ENCODE measurements around the gene NCOR1. TPM values are rescaled to one million over a fixed set of nuclear protein-coding genes. Genes with fewer than 3 reads are reported as not detected.

Gene NCOR1
- 100 to 1,000 TPM in 2 of 8 experiments, 10 to 100 TPM in 6; 35.3 to 132 (median 64.3) TPM for total RNA-seq

DNA sequence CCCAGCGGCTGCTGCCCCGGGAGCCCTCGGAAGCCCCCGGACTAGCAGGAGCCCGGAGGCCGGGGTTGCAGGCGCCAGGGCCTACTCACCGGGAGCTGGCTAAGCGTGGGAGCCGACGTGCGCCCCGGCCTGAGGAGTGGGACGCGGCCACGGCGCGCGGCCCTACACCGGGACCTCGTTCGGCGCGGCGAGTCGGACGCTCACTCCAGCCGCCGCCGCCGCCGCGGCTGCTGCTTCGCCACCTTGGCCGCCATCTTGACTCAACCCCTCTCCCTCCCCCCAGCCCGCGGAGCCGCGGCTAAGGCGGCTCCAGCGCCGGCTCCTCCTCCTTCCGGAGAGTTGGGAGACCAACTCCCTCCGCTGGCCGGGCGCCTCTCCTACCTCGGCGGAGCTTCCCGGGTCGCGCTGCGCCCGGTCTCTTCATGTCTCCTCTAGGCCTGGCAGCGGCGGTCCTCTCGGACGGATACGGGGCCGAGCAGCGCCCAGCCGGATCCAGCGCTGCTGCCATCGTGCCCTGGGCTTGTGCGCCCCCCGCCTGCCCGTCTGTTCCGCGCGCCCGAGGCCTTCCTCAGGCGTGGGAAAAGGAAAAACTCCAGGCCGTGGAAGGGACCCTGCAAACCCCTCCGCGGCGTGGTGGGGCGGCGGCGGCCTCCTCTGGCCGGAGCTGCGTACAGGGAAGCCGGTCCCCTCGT lies at the start of gene NCOR1:
Gene NCOR1 (minus strand): TSS at position 262 of the 692 bp plus-strand sequence. CDS start 20,965 bp downstream, outside the sequence.
- H3K27ac ChIP-seq: peak within 1 kb of the TSS; percentile 92 to 95
- ATAC-seq (replicated peaks in 6 of 8): peak; percentile 83 to 91 (median 89)
- peak within 1 kb of the TSS; percentile 63 to 99 (median 85) for H3K4me3 ChIP-seq
- WGBS, 10 experiments: 0 to 20% (median 1%) methylated on average over 3 to 15 of the region's 82 CpGs; no CpG with 5 or more reads in 6 of the 10 experiments
- in situ Hi-C loops (cut with MboI; ENCODE audit: low pct_unique_long_range_greater_than_20kb in 2 of 9, low sequenced_read_pairs in 9 of 9, unreplicated experiment in 9 of 9): no loop called here
- peaks cover 6 to 14% of the 10 kb centered on the region in 2 donors for H3K4me1 ChIP-seq (replicated peaks in 1 of 2)

GRCh38 chr17:16262201-16262600 lies 46.9 kb upstream of the NCOR1 start:
- no peak for ATAC-seq (replicated peaks in 6 of 8)
- 83 to 100% (median 96%) methylated on average over 1 to 4 of the region's 4 CpGs; no CpG with 5 or more reads in 2 of the 10 experiments for WGBS, 10 experiments
- no peak overlapping the region for H3K27ac ChIP-seq
- no peaks in the 10 kb centered on the region for H3K4me1 ChIP-seq (replicated peaks in 1 of 2)
- no peak overlapping the region for H3K4me3 ChIP-seq
- in situ Hi-C loops (cut with MboI; ENCODE audit: low pct_unique_long_range_greater_than_20kb in 2 of 9, low sequenced_read_pairs in 9 of 9, unreplicated experiment in 9 of 9): no loop called here

- ATAC-seq (replicated peaks in 6 of 8): no peak
- Histone ChIP-seq H3K4me1 (replicated peaks in 1 of 2) (no peaks in the 10 kb centered on the region), H3K4me3 (no peak overlapping the region), H3K27ac (no peak overlapping the region)
- WGBS, 10 experiments: 93 to 100% (median 100%) methylated on average over 1 to 3 of the region's 3 CpGs; no CpG with 5 or more reads in 3 of the 10 experiments
- in situ Hi-C loops (cut with MboI; ENCODE audit: low pct_unique_long_range_greater_than_20kb in 2 of 9, low sequenced_read_pairs in 9 of 9, unreplicated experiment in 9 of 9): no loop called here
These were observed 45.7 kb upstream of the NCOR1 start for GRCh38 chr17:16261049-16261448.

DNA sequence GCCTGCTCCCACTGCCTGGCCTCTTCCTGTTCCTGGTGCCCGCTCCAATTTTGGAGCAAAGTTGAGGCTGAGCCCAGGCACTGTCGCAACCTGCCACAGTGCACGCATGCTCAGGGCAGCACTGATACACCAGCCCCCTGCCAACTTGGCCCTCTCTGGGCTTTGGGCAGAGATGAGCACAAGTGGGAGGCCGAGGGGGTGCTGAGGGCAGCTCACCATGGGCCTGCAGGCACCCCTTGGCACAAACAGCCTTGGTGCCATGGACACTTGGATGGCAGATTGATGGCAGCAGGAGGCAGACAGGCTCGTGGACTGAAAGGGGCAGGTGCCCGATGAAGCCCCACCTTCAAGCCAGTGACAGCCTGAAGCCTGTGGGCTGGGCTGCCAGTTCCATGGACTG lies 44.6 kb upstream of the NCOR1 start:
- in situ Hi-C loops (cut with MboI; ENCODE audit: low pct_unique_long_range_greater_than_20kb in 2 of 9, low sequenced_read_pairs in 9 of 9, unreplicated experiment in 9 of 9): no loop called here
- peaks cover 0 to 4% of the 10 kb centered on the region in 2 donors for H3K4me1 ChIP-seq (replicated peaks in 1 of 2)
- WGBS, 10 experiments: 98 to 100% (median 100%) methylated on average over 1 to 5 of the region's 6 CpGs; no CpG with 5 or more reads in 7 of the 10 experiments
- no peak overlapping the region for H3K4me3 ChIP-seq
- no peak overlapping the region for H3K27ac ChIP-seq
- ATAC-seq (replicated peaks in 6 of 8): no peak

GRCh38 chr17:16258901-16259300 lies 43.6 kb upstream of the NCOR1 start:
- no peak for ATAC-seq (replicated peaks in 6 of 8)
- no peak overlapping the region for H3K27ac ChIP-seq
- H3K4me1 ChIP-seq (replicated peaks in 1 of 2): peaks cover 0 to 4% of the 10 kb centered on the region in 2 donors
- H3K4me3 ChIP-seq: no peak overlapping the region
- WGBS, 10 experiments: 29 to 100% (median 83%) methylated on average over 1 of the region's 1 CpG; no CpG with 5 or more reads in 4 of the 10 experiments
- in situ Hi-C loops (cut with MboI; ENCODE audit: low pct_unique_long_range_greater_than_20kb in 2 of 9, low sequenced_read_pairs in 9 of 9, unreplicated experiment in 9 of 9): no loop called here

GRCh38 chr17:16255481-16255921 lies 40.2 kb upstream of the NCOR1 start:
- Histone ChIP-seq H3K4me1 (replicated peaks in 1 of 2) (peaks cover 0 to 4% of the 10 kb centered on the region in 2 donors), H3K4me3 (no peak overlapping the region), H3K27ac (no peak overlapping the region)
- in situ Hi-C loops (cut with MboI; ENCODE audit: low pct_unique_long_range_greater_than_20kb in 2 of 9, low sequenced_read_pairs in 9 of 9, unreplicated experiment in 9 of 9): no loop called here
- peak in 6 of 8 experiments; percentile 39 to 89 (median 62) for ATAC-seq (replicated peaks in 6 of 8)
- WGBS, 10 experiments: 13 to 43% (median 30%) methylated on average over 3 to 4 of the region's 4 CpGs; no CpG with 5 or more reads in 3 of the 10 experiments

GRCh38 chr17:16254773-16255400 lies 39.6 kb upstream of the NCOR1 start:
- WGBS, 10 experiments: 60 to 100% (median 81%) methylated on average over 1 to 9 of the region's 9 CpGs
- ATAC-seq (replicated peaks in 6 of 8): no peak
- H3K4me3 ChIP-seq: no peak overlapping the region
- in situ Hi-C loops (cut with MboI; ENCODE audit: low pct_unique_long_range_greater_than_20kb in 2 of 9, low sequenced_read_pairs in 9 of 9, unreplicated experiment in 9 of 9): no loop called here
- no peak overlapping the region for H3K27ac ChIP-seq
- H3K4me1 ChIP-seq (replicated peaks in 1 of 2): peaks cover 0 to 4% of the 10 kb centered on the region in 2 donors

- Histone ChIP-seq H3K4me3 (no peak overlapping the region), H3K4me1 (replicated peaks in 1 of 2) (peaks cover 0 to 4% of the 10 kb centered on the region in 2 donors), H3K27ac (no peak overlapping the region)
- in situ Hi-C loops (cut with MboI; ENCODE audit: low pct_unique_long_range_greater_than_20kb in 2 of 9, low sequenced_read_pairs in 9 of 9, unreplicated experiment in 9 of 9): no loop called here
- no peak for ATAC-seq (replicated peaks in 6 of 8)
- WGBS, 10 experiments: 14 to 100% (median 94%) methylated on average over 1 of the region's 1 CpG
These were observed 36.2 kb upstream of the NCOR1 start for GRCh38 chr17:16251556-16251955.

DNA sequence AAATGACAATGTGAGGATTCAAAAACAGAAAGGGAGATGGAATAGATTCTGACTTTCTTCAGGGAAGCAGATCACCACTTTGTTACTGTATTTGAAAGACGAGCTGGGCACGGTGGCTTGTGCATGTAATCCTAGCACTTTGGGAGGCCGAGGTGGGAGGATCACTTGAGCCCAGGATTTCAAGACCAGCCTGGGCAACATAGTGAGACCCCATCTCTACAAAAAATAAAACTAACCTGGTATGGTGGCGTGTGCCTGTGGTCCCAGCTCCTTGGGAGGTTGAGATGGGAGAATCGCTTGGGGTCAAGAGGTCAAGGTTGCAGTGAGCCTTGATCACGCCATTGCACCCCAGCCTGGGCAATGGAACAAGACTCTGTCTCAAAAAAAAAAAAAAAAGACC lies 35.7 kb upstream of the NCOR1 start:
- H3K27ac ChIP-seq: no peak overlapping the region
- no peak for ATAC-seq (replicated peaks in 6 of 8)
- in situ Hi-C loops (cut with MboI; ENCODE audit: low pct_unique_long_range_greater_than_20kb in 2 of 9, low sequenced_read_pairs in 9 of 9, unreplicated experiment in 9 of 9): no loop called here
- no peak overlapping the region for H3K4me3 ChIP-seq
- peaks cover 0 to 4% of the 10 kb centered on the region in 2 donors for H3K4me1 ChIP-seq (replicated peaks in 1 of 2)
- WGBS, 10 experiments: 58 to 100% (median 91%) methylated on average over 2 to 6 of the region's 6 CpGs; no CpG with 5 or more reads in 3 of the 10 experiments

- Histone ChIP-seq H3K4me3 (no peak overlapping the region), H3K27ac (no peak overlapping the region), H3K4me1 (replicated peaks in 1 of 2) (peaks cover 0 to 4% of the 10 kb centered on the region in 2 donors)
- in situ Hi-C loops (cut with MboI; ENCODE audit: low pct_unique_long_range_greater_than_20kb in 2 of 9, low sequenced_read_pairs in 9 of 9, unreplicated experiment in 9 of 9): no loop called here
- ATAC-seq (replicated peaks in 6 of 8): no peak
- 86 to 100% (median 100%) methylated on average over 1 of the region's 1 CpG; no CpG with 5 or more reads in 2 of the 10 experiments for WGBS, 10 experiments
These were observed 35.3 kb upstream of the NCOR1 start for GRCh38 chr17:16250635-16251034.

GRCh38 chr17:16247586-16247984 lies 32.3 kb upstream of the NCOR1 start:
- WGBS, 10 experiments: 89 to 100% (median 100%) methylated on average over 1 to 5 of the region's 7 CpGs; no CpG with 5 or more reads in 1 of the 10 experiments
- no peak for ATAC-seq (replicated peaks in 6 of 8)
- Histone ChIP-seq H3K4me3 (no peak overlapping the region), H3K27ac (no peak overlapping the region), H3K4me1 (replicated peaks in 1 of 2) (peaks cover 5% of the 10 kb centered on the region in 2 donors)
- in situ Hi-C loops (cut with MboI; ENCODE audit: low pct_unique_long_range_greater_than_20kb in 2 of 9, low sequenced_read_pairs in 9 of 9, unreplicated experiment in 9 of 9): no loop called here

GRCh38 chr17:16243801-16244567 lies 28.6 kb upstream of the NCOR1 start:
- in situ Hi-C loops (cut with MboI; ENCODE audit: low pct_unique_long_range_greater_than_20kb in 2 of 9, low sequenced_read_pairs in 9 of 9, unreplicated experiment in 9 of 9): no loop called here
- H3K4me1 ChIP-seq (replicated peaks in 1 of 2): peaks cover 5% of the 10 kb centered on the region in 2 donors
- H3K4me3 ChIP-seq: no peak overlapping the region
- WGBS, 10 experiments: 51 to 94% (median 71%) methylated on average over 3 to 8 of the region's 9 CpGs; no CpG with 5 or more reads in 1 of the 10 experiments
- peak in 7 of 8 experiments; percentile 14 to 75 (median 47) for ATAC-seq (replicated peaks in 6 of 8)
- H3K27ac ChIP-seq: no peak overlapping the region

DNA sequence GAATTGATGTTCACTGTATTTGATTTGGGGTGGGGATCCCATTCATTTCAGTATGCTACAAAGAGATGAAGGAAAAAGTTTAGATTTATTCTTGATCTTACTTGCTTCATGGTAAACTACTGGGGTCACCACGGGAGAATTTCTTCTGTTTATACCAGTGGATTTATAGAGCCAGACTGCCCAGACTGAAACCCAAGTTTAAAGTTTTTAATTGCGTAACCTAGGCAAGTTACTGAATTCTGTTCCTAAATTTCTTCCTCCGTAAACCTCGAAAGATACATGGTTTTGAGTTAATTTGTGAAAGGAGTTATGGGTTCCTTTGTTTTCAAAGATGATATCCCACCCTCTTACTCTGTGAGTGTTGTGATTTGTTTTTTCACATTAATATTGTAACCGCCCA lies 28.1 kb upstream of the NCOR1 start:
- WGBS, 10 experiments: 66 to 100% (median 83%) methylated on average over 1 to 5 of the region's 5 CpGs; no CpG with 5 or more reads in 1 of the 10 experiments
- in situ Hi-C loops (cut with MboI; ENCODE audit: low pct_unique_long_range_greater_than_20kb in 2 of 9, low sequenced_read_pairs in 9 of 9, unreplicated experiment in 9 of 9): no loop called here
- H3K27ac ChIP-seq: no peak overlapping the region
- peaks cover 5% of the 10 kb centered on the region in 2 donors for H3K4me1 ChIP-seq (replicated peaks in 1 of 2)
- no peak overlapping the region for H3K4me3 ChIP-seq
- no peak for ATAC-seq (replicated peaks in 6 of 8)

All from motor neuron (in vitro differentiated cells).